NCI-H146 treated with DMSO at 0.1 percent for 48 hours (cell line): ENCODE measurements around the gene GPX3.

Experiments
- DNase-seq: peaks from one replicate; lab custom pipeline; 2025; ENCODE audit not compliant: unreplicated experiment; lab: John Stamatoyannopoulos, UW

Gene GPX3

DNA sequence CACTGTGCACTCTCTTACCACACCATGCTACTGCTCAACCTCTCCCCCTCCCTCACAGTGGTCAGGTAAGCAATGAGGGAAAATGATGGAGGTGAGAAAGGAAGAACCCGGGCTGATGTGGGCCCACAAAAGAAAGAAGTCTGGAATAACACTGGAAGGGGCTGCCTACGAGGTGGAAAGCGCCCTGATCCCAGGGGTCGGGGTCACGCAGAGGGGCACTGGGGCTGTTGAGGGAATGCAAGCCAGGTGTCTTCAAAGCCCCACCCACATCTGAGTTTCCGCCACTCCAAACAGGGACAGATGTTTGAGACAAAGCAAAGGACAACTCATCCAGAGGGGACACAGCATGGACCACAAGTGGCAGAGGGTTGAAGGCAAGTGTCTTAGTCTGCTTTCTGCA, 56.2 kb downstream of the GPX3 start:
- no peak for DNase-seq

DNA sequence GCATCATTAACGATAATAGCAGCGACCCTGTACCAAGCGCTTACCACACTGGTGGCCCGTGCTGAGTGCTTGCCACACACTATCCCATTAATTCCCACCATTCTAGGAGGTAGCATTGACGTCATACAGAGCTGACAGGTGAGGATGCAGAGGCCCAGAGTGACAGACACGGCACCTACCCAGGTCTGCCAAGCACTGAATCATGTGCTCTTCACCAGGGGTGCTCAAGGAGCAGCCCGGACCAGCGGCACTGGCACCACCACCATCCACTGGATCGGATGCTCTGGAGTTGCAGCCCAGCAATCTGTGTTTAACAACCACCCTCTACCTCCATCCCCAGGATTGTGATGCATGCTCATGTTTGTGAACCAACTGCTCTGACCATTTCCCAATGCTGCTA, 57.0 kb downstream of the GPX3 start:
- DNase-seq: no peak

DNA sequence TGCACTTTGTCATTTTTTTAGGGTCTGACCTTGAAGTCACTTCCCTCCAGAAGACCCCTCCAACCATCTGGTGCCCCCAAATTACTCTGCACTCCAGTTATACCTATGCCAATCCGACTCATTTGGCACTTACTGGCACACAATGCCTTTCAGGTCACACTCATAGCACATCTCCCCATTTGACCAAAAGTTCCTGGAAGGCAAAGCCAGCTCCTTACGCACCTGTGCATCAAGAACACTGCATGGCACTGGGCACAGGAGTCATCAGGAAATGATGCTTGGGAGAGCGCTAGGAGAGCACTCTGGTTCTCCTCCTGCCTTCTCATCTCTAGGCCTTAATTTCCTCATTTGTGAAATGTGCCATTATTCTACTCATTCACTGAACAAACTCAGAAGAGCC, 57.6 kb downstream of the GPX3 start:
- DNase-seq: no peak
